B cell (primary cell): ENCODE results near the gene ZNF777.

Experiments
- CTCF ChIP-seq: fragments of 200-600 bp; IDR thresholded peaks from one replicate; pipeline ENCODE4 v1.8.0; 2022; ENCODE audit warnings: antibody characterized with exemption, mild to moderate bottlenecking
- EZH2 ChIP-seq: IDR thresholded peaks from 2 replicates; pipeline ENCODE4 v1.6.1; 2012; ENCODE audit warnings: borderline replicate concordance, low read depth, mild to moderate bottlenecking, moderate library complexity, low read length; ENCODE audit not compliant: insufficient read depth, poor library complexity, severe bottlenecking

GRCh38 chr7:149432121-149432691 is 28.7 kb downstream of the ZNF777 start:
- TF ChIP-seq EZH2 = no peak
- no peak for TF ChIP-seq CTCF
